WTC11 (cell line): ENCODE measurements around the gene XKR7.

Experiments
- CREB1 ChIP-seq: sonication (generic); formaldehyde crosslinking; IDR thresholded peaks from 2 replicates; pipeline ENCODE4 v1.8.0; 2023; ENCODE audit warnings: mild to moderate bottlenecking, missing genetic modification reagents
- CTCF ChIP-seq: fragments of 200-600 bp; IDR thresholded peaks from 2 replicates; pipeline ENCODE4 v1.8.0; 2022; ENCODE audit warnings: antibody characterized with exemption
- ESRRA ChIP-seq: sonication (generic); formaldehyde crosslinking; IDR thresholded peaks from 2 replicates; pipeline ENCODE4 v1.8.1; 2022; ENCODE audit warnings: mild to moderate bottlenecking, missing genetic modification reagents, borderline replicate concordance
- FOXK1 ChIP-seq: sonication (generic); formaldehyde crosslinking; IDR thresholded peaks from 2 replicates; pipeline ENCODE4 v1.8.0; 2022; ENCODE audit warnings: mild to moderate bottlenecking, moderate library complexity, missing genetic modification reagents
- IRF1 ChIP-seq: sonication (generic); formaldehyde crosslinking; IDR thresholded peaks from 2 replicates; pipeline ENCODE4 v1.8.0; 2023; ENCODE audit warnings: missing genetic modification reagents
- NFE2L1 ChIP-seq: sonication (generic); formaldehyde crosslinking; IDR thresholded peaks from 2 replicates; pipeline ENCODE4 v1.8.1; 2023; ENCODE audit warnings: missing genetic modification reagents
- SP1 ChIP-seq: sonication (generic); formaldehyde crosslinking; conservative IDR thresholded peaks from 2 replicates; pipeline ENCODE4 v1.8.1; 2022; ENCODE audit warnings: missing genetic modification reagents
- TEAD4 ChIP-seq: sonication (generic); formaldehyde crosslinking; IDR thresholded peaks from 2 replicates; pipeline ENCODE4 v1.8.0; 2022; ENCODE audit warnings: mild to moderate bottlenecking, missing genetic modification reagents
- USF1 ChIP-seq: sonication (generic); formaldehyde crosslinking; IDR thresholded peaks from 2 replicates; pipeline ENCODE4 v1.8.0; 2022; ENCODE audit warnings: mild to moderate bottlenecking, missing genetic modification reagents

- TF ChIP-seq CTCF (no peak), NFE2L1 (CRISPR knock-in tag) (no peak), TEAD4 (CRISPR knock-in tag) (no peak), FOXK1 (CRISPR knock-in tag) (no peak), ESRRA (no peak), USF1 (CRISPR knock-in tag) (no peak), IRF1 (no peak), SP1 (CRISPR knock-in tag) (no peak), CREB1 (CRISPR knock-in tag) (no peak)
Measured at GRCh38 chr20:32028647-32029372, 60.9 kb downstream of the XKR7 start.
